Raji (cell line): ENCODE data around the gene IPO13.

Experiments
- POLR2A ChIP-seq: IDR thresholded peaks from 2 replicates; pipeline ENCODE4 v1.6.1; 2011; ENCODE audit warnings: low read depth, low read length, control low read depth; ENCODE audit not compliant: insufficient read depth

The IPO13 gene

DNA sequence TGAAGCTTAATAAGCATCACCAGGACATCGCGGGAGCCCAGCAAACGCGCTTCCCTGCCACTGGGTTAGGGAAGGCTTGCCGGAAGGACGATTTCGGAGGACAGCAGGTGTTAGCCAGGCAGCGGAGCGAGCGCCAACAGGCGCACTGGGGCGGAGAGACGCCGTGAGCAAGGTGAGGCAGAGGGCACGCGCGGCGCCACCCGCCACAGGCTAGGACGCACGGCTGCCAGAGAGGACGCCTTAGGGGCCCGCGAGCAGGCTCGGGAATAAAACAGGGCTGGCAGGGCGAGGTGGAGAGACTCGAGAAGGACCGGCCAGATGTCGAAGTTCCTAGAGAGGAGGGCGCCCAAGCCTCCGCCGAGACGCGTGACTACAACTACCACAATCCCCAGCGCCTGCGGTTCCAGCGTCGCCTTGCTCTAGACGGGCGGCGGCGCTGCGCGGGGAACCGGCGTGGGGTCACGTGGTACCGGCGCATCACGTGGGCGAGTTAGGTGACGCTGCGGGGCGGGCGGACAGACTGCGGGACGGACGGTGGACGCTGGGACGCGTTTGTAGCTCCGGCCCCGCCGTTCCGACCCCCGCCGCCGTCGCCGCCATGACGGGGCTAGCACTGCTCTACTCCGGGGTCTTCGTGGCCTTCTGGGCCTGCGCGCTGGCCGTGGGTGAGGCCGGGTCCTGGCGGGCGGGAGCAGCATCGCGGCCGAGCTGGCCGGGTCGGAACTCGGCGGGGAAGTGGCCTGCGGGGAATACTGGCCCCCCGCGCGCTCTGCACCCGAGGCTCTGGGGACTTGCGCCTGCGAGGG, 27.9 kb downstream of the IPO13 start, which contains the start of gene ATP6V0B:
ATP6V0B (plus strand) TSS at position 518 of the 806 bp plus-strand sequence; CDS start at position 599, 81 bp downstream.
- TF ChIP-seq POLR2A, result peak; percentile 87

GRCh38 chr1:43975249-43975961, 28.7 kb downstream of the IPO13 start:
- TF ChIP-seq POLR2A, result no peak; the same call in 1 of the 2 replicates

- no peak for TF ChIP-seq POLR2A
Observed at GRCh38 chr1:43976045-43976444, 29.3 kb downstream of the IPO13 start.

DNA sequence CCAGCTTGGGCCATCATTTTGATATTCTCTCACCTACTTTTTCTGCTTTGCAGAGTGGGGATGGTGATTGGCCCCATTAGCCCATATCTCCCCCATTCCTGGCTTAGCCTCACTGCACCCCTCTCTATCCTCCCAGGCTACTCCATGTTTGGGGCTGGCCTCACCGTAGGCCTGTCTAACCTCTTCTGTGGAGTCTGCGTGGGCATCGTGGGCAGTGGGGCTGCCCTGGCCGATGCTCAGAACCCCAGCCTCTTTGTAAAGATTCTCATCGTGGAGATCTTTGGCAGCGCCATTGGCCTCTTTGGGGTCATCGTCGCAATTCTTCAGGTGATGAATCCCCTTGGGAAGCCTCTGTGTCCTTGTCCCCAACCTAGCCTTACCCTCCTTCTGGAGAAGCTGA, 30.1 kb downstream of the IPO13 start:
- no peak for TF ChIP-seq POLR2A

GRCh38 chr1:43977376-43978263, 30.9 kb downstream of the IPO13 start:
- peak; percentile 13 for TF ChIP-seq POLR2A

GRCh38 chr1:43978264-43978550, 31.5 kb downstream of the IPO13 start:
- peak; percentile 9; the same call in 1 of the 2 replicates for TF ChIP-seq POLR2A

- TF ChIP-seq POLR2A, result peak; percentile 40
Observed at GRCh38 chr1:43978551-43979260, 32.0 kb downstream of the IPO13 start, which contains the start of gene B4GALT2. Gene B4GALT2, plus strand, starts transcription at chr1:43979210. Its CDS starts 1,951 bp downstream, at chr1:43981161.

GRCh38 chr1:43979261-43979527, 32.4 kb downstream of the IPO13 start:
- TF ChIP-seq POLR2A, result no peak; the same call in 1 of the 2 replicates

GRCh38 chr1:43979528-43980254, 32.9 kb downstream of the IPO13 start:
- peak; percentile 43 for TF ChIP-seq POLR2A

- no peak for TF ChIP-seq POLR2A
Observed at GRCh38 chr1:43980255-43981134, 33.7 kb downstream of the IPO13 start.

DNA sequence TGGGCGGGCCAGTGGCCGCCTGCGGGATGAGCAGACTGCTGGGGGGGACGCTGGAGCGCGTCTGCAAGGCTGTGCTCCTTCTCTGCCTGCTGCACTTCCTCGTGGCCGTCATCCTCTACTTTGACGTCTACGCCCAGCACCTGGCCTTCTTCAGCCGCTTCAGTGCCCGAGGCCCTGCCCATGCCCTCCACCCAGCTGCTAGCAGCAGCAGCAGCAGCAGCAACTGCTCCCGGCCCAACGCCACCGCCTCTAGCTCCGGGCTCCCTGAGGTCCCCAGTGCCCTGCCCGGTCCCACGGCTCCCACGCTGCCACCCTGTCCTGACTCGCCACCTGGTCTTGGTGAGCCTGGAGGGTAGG, 34.4 kb downstream of the IPO13 start:
- TF ChIP-seq POLR2A, result no peak

DNA sequence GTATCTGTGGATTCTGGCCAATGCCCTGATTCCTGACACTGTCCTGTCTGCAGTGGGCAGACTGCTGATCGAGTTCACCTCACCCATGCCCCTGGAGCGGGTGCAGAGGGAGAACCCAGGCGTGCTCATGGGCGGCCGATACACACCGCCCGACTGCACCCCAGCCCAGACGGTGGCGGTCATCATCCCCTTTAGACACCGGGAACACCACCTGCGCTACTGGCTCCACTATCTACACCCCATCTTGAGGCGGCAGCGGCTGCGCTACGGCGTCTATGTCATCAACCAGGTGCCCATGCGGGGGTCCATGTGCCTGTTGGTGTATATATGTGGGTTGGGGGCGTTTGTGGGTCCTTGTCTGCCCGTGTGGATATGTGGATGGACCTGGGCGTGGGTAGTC, 34.9 kb downstream of the IPO13 start:
- TF ChIP-seq POLR2A, result no peak

- TF ChIP-seq POLR2A, result no peak
Observed at GRCh38 chr1:43982241-43982640, 35.5 kb downstream of the IPO13 start.
